ENCODE data around the gene MEIS3. TPM values are rescaled to one million over a fixed set of nuclear protein-coding genes. Genes with fewer than 3 reads are reported as not detected.
A peak's percentile ranks its signal among the peaks of the same experiment; 100 is the strongest.
"Not testable (repeated sequence)": the region's sequence is repeated elsewhere in the genome, so short reads cannot be mapped to it uniquely, and the experiment has no call there.

MEIS3 gene
- total RNA-seq, 1 donor from 2014 or later: 1.0 TPM

- DNase-seq (ENCODE audit: low spot score): no peak
- no peak for ATAC-seq
Observed at GRCh38 chr19:47370045-47370611, 49.2 kb downstream of the MEIS3 start.

- not testable (repeated sequence) for DNase-seq (ENCODE audit: low spot score); ATAC-seq
Observed at GRCh38 chr19:47365455-47365854, 53.9 kb downstream of the MEIS3 start.

- no peak for DNase-seq (ENCODE audit: low spot score)
- ATAC-seq: peak; percentile 47
Observed at GRCh38 chr19:47363758-47364531, 55.4 kb downstream of the MEIS3 start.

DNA sequence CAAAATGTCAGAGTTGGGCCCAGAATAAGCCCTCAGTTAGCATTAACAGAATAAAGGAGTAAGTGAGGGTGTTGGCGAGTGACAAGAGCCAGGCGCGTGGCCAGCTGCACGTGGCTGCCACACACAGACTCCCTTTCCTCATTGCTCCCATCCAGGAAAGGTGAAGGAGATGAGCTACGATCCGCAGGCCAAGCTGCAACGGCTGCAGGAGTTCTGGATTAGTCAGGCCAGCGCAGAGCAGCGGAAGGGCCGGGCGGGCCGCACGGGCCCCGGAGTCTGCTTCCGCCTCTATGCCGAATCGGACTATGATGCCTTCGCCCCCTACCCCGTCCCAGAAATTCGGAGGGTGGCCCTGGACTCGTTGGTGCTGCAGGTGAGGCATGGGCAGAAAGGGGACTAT, 57.0 kb downstream of the MEIS3 start:
- ATAC-seq: no peak
- no peak for DNase-seq (ENCODE audit: low spot score)

DNA sequence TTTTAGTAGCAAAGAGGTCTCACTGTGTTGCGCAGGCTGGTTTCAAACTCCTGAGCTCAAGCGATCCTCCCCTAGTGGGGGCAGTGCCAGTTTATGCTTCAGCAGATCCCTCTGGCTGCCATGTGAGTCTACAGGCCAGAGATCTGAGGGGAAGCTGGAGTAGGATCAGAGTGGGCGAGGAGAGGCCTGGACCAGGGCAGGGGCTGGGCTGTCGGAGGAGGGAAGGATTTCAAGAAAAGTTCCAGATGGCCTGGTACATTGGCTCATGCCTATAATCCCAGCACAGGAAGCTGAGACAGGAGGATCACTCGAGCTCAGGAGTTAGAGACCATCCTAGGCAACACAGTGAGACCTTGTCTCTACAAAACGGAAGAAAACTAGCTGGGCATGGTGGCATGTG, 60.4 kb downstream of the MEIS3 start:
- ATAC-seq (no peak), DNase-seq (ENCODE audit: low spot score) (no peak)

DNA sequence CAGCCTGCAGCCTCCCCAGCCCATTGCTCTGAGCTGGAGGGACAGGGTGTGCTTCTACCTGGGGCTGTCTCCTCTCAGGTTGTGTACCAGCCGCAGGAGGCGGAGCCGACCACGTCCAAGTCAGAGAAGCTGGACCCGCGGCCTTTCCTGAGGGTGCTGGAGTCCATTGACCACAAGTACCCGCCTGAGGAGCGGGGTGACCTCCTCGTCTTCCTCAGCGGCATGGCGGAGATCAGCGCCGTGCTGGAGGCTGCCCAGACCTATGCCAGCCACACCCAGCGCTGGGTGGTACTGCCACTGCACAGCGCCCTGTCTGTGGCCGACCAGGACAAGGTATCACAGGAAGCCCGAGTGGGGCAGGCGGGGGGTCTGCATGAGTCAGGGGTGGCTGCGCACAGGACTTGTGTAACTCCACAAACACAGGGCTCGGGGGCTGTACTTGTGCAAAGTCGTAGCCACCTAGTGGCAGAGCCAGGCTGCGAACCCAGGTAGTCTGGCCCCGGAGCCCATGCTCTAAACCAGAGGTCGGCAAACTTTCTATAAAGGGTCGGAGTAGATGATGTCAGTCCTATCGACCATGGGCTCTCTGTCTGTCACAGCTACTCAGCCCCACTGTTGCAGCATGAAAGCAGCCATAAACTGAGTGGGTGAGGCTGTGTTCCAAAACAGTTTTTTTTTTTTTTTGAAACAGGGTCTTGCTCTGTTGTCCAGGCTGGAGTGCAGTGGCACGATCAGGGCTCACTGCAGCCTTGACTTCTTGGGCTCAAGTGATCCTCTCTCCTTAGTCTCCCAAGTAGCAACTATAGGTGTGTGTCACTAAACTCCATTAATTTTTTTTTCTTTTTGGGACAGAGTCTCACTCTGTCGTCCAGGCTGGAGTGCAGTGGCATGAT, 61.3 kb downstream of the MEIS3 start:
- DNase-seq (ENCODE audit: low spot score) (no peak), ATAC-seq (no peak)

DNA sequence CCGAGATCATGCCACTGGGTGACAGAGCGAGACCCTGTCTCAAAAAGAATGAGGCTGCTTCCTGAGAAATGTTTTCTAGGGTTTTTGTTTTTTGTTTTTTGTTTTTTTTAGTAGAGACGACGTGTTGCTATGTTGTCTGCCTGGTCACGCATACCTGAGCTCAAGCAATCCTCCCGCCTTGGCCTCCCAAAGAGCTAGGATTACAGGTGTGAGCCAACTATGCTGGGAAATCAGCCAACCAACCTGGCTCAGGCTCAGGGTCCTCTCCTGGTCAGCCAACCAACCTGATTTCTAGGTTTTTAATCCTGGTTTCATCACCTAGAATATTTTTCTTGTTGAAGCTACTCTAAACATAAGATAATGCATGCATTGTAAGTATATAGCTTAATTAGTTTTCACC, 62.4 kb downstream of the MEIS3 start:
- ATAC-seq: peak; percentile 66

GRCh38 chr19:47353307-47353712, 66.0 kb downstream of the MEIS3 start:
- peak; percentile 82 for DNase-seq (ENCODE audit: low spot score)
- ATAC-seq: peak; percentile 50

More for the DNA sequence above, 62.4 kb downstream of the MEIS3 start:
- peak; percentile 71 for DNase-seq (ENCODE audit: low spot score)

Other genes with a start within 250 kb of the MEIS3 start
- 2.7 TPM for gene BBC3, start 188.3 kb downstream of the MEIS3 start, total RNA-seq
- 10.4 TPM for gene CCDC9, start 163.0 kb downstream of the MEIS3 start, total RNA-seq
- gene INAFM1, start 144.6 kb downstream of the MEIS3 start, total RNA-seq: 5.6 TPM
- gene C5AR1, start 109.7 kb downstream of the MEIS3 start, total RNA-seq: 6.2 TPM
- 2.2 TPM for gene C5AR2, start 87.4 kb downstream of the MEIS3 start, total RNA-seq
- gene DHX34, start 70.2 kb downstream of the MEIS3 start, total RNA-seq: 5.9 TPM
- gene SLC8A2, start 52.4 kb upstream of the MEIS3 start, total RNA-seq: 0.10 TPM
- gene KPTN, start 64.7 kb upstream of the MEIS3 start, total RNA-seq: 6.6 TPM
- 96.3 TPM for gene NAPA, start 95.5 kb upstream of the MEIS3 start, total RNA-seq
- 0.08 TPM for gene ZNF541, start 153.6 kb upstream of the MEIS3 start, total RNA-seq
- gene BICRA, start 189.6 kb upstream of the MEIS3 start, total RNA-seq: 6.7 TPM

All from left lobe of liver (tissue), 2 donors.